H9 (cell line): ENCODE measurements around the gene UPK1A. TPM values are rescaled to one million over a fixed set of nuclear protein-coding genes. Genes with fewer than 3 reads are reported as not detected.

ENCODE experiments used
- DNase-seq: peaks from one replicate; pipeline ENCODE4 v3.0.0-alpha.2; 2017
- H2AFZ ChIP-seq: one replicate; pipeline ENCODE4 v1.6.1; 2013; ENCODE audit warnings: mild to moderate bottlenecking, low read length, control low read depth, moderate library complexity
- H2AK5ac ChIP-seq: 2 replicates; pipeline ENCODE4 v1.6.1; 2013; ENCODE audit warnings: low read length, control low read depth, mixed read lengths; ENCODE audit not compliant: insufficient read length
- H2BK120ac ChIP-seq: one replicate; pipeline ENCODE4 v1.6.1; 2013; ENCODE audit warnings: low read depth, mild to moderate bottlenecking, low read length, control low read depth, inconsistent platforms; ENCODE audit not compliant: poor library complexity, severe bottlenecking
- H2BK12ac ChIP-seq: 2 replicates; pipeline ENCODE4 v1.6.1; 2013; ENCODE audit warnings: low read length, control low read depth, mixed read lengths, low read depth; ENCODE audit not compliant: insufficient read length
- H2BK15ac ChIP-seq: 2 replicates; pipeline ENCODE4 v1.6.1; 2013; ENCODE audit warnings: low read depth, low read length, control low read depth
- H2BK20ac ChIP-seq: one replicate; pipeline ENCODE4 v1.6.1; 2013; ENCODE audit warnings: low read depth, mild to moderate bottlenecking, low read length, control low read depth, inconsistent platforms; ENCODE audit not compliant: poor library complexity, severe bottlenecking
- H2BK5ac ChIP-seq: 2 replicates; pipeline ENCODE4 v1.6.1; 2013; ENCODE audit warnings: low read length, control low read depth, mixed read lengths; ENCODE audit not compliant: insufficient read length
- H3K14ac ChIP-seq: 2 replicates; pipeline ENCODE4 v1.6.1; 2013; ENCODE audit warnings: low read length, control low read depth; ENCODE audit not compliant: insufficient read depth
- H3K18ac ChIP-seq: 2 replicates; pipeline ENCODE4 v1.6.1; 2013; ENCODE audit warnings: low read depth, mild to moderate bottlenecking, mixed read lengths, low read length, control low read depth; ENCODE audit not compliant: insufficient read length
- H3K23ac ChIP-seq: 2 replicates; pipeline ENCODE4 v1.6.1; 2013; ENCODE audit warnings: low read length, control low read depth, mixed read lengths, low read depth; ENCODE audit not compliant: insufficient read length
- H3K23me2 ChIP-seq: 2 replicates; pipeline ENCODE4 v1.6.1; 2013; ENCODE audit warnings: low read depth, mild to moderate bottlenecking, mixed read lengths, low read length, control low read depth; ENCODE audit not compliant: insufficient read length, poor library complexity, severe bottlenecking
- H3K27ac ChIP-seq: 2 replicates; pipeline ENCODE4 v1.5.1; 2013; ENCODE audit warnings: low read length, control low read depth, mixed read lengths, low read depth; ENCODE audit not compliant: insufficient read length
- H3K27me3 ChIP-seq: 2 replicates; pipeline ENCODE4 v1.6.1; 2013; ENCODE audit warnings: low read length, control low read depth, inconsistent platforms; ENCODE audit not compliant: insufficient read depth
- H3K4ac ChIP-seq: 2 replicates; pipeline ENCODE4 v1.6.1; 2013; ENCODE audit warnings: low read depth, mild to moderate bottlenecking, control low read depth, inconsistent platforms, low read length, moderate library complexity
- H3K4me1 ChIP-seq: 2 replicates; pipeline ENCODE4 v1.6.1; 2013; ENCODE audit warnings: low read length, control low read depth, inconsistent platforms; ENCODE audit not compliant: insufficient read depth
- H3K4me2 ChIP-seq: 2 replicates; pipeline ENCODE4 v1.6.1; 2013; ENCODE audit warnings: low read length, control low read depth, mixed read lengths; ENCODE audit not compliant: insufficient read length, insufficient read depth
- H3K56ac ChIP-seq: 2 replicates; pipeline ENCODE4 v1.6.1; 2013; ENCODE audit warnings: low read depth, mild to moderate bottlenecking, mixed read lengths, low read length, control low read depth; ENCODE audit not compliant: insufficient read length
- H3K79me1 ChIP-seq: 2 replicates; pipeline ENCODE4 v1.6.1; 2013; ENCODE audit warnings: low read depth, mild to moderate bottlenecking, moderate library complexity, low read length, control low read depth, inconsistent platforms; ENCODE audit not compliant: insufficient read depth, poor library complexity, severe bottlenecking
- H3K79me2 ChIP-seq: 2 replicates; pipeline ENCODE4 v1.6.1; 2013; ENCODE audit warnings: low read length, control low read depth, inconsistent platforms; ENCODE audit not compliant: insufficient read depth
- H3K9ac ChIP-seq: 2 replicates; pipeline ENCODE4 v1.6.1; 2013; ENCODE audit warnings: low read length, control low read depth, mixed read lengths; ENCODE audit not compliant: insufficient read length; ENCODE audit errors: extremely low read depth
- H3K9me3 ChIP-seq: one replicate; pipeline ENCODE4 v1.6.1; 2013; ENCODE audit warnings: low read depth, low read length, inconsistent platforms; ENCODE audit not compliant: control insufficient read depth
- H3T11ph ChIP-seq: one replicate; pipeline ENCODE4 v1.6.1; 2013; ENCODE audit warnings: mild to moderate bottlenecking, low read length, control low read depth, inconsistent platforms
- H4K20me1 ChIP-seq: one replicate; pipeline ENCODE4 v1.6.1; 2013; ENCODE audit not compliant: control insufficient read depth, insufficient read length, insufficient read depth
- H4K5ac ChIP-seq: 2 replicates; pipeline ENCODE4 v1.6.1; 2013; ENCODE audit warnings: low read depth, mild to moderate bottlenecking, mixed read lengths, low read length, control low read depth; ENCODE audit not compliant: insufficient read length
- H4K8ac ChIP-seq: replicated peaks from 2 replicates; pipeline ENCODE4 v1.6.1; 2013; ENCODE audit warnings: low read length, control low read depth, mixed read lengths, low read depth; ENCODE audit not compliant: insufficient read length
- H4K91ac ChIP-seq: 2 replicates; pipeline ENCODE4 v1.6.1; 2013; ENCODE audit warnings: low read depth, mild to moderate bottlenecking, moderate library complexity, mixed read lengths, low read length, control low read depth; ENCODE audit not compliant: insufficient read length
- H3K27ac Mint-ChIP-seq, 3 experiments: 2 replicates in 2 of 3; 3 replicates in 1 of 3; pipeline ENCODE4 v1.8.0; 2020 to 2021; ENCODE audit warnings: mixed read lengths in 3 of 3, mild to moderate bottlenecking in 1 of 3, moderate library complexity in 1 of 3
- H3K27me3 Mint-ChIP-seq: 2 replicates; pipeline ENCODE4 v1.8.0; 2021; ENCODE audit warnings: low read depth, mild to moderate bottlenecking, moderate library complexity, mixed read lengths
- H3K36me3 Mint-ChIP-seq, 3 experiments: 2 replicates in 2 of 3; 3 replicates in 1 of 3; pipeline ENCODE4 v1.8.0; 2020 to 2021; ENCODE audit warnings: low read depth in 3 of 3, mixed read lengths in 3 of 3; ENCODE audit not compliant: insufficient read depth in 1 of 3
- H3K4me1 Mint-ChIP-seq, 2 experiments: 2 replicates each; pipeline ENCODE4 v1.8.0; 2020; ENCODE audit warnings: mixed read lengths in 2 of 2
- H3K4me3 Mint-ChIP-seq, 2 experiments: 2 replicates in 1 of 2; 3 replicates in 1 of 2; pipeline ENCODE4 v1.8.0; 2020 to 2021; ENCODE audit warnings: mild to moderate bottlenecking in 2 of 2, mixed read lengths in 2 of 2, moderate library complexity in 1 of 2
- H3K9me3 Mint-ChIP-seq, 2 experiments: 2 replicates in 1 of 2; 3 replicates in 1 of 2; pipeline ENCODE4 v1.8.0; 2020; ENCODE audit warnings: mild to moderate bottlenecking in 2 of 2, mixed read lengths in 2 of 2, moderate library complexity in 1 of 2
- WGBS: extraction: QIAGEN DNeasy Blood & Tissue Kit; methylation state at CpG from one replicate; pipeline ENCODE4 v1.1.7; 2013; ENCODE audit warnings: missing lambda C conversion rate, low lambda C conversion rate, mixed read lengths; ENCODE audit not compliant: insufficient read length; ENCODE audit errors: extremely low coverage; 5-methylcytosine and 5-hydroxymethylcytosine counted together
- total RNA-seq: library from RNA; stranded (reverse); gene quantifications from 2 replicates; pipeline ENCODE4 v1.2.1, GENCODE V29; 2021
- TF ChIP-seq, protein P1 (sequence below): fragments of 200-600 bp; sonication (generic); conservative IDR thresholded peaks from 3 replicates; pipeline ENCODE4 v1.8.0; 2021; ENCODE audit warnings: antibody characterized with exemption, mild to moderate bottlenecking

The UPK1A gene
- total RNA-seq, 1 experiment from 2014 or later = 4.3 TPM

GRCh38 chr19:35724560-35724959, 58.2 kb downstream of the UPK1A start:
- no CpG with 5 or more reads among the region's 12 CpGs for WGBS
- Histone ChIP-seq H2BK12ac (no peak overlapping the region), H3K9me3 (no peaks in the 10 kb centered on the region), H3K9ac (no peak overlapping the region), H4K20me1 (peaks cover under 1% of the 10 kb centered on the region), H2BK15ac (no peak overlapping the region), H3K79me1 (no peaks in the 10 kb centered on the region), H4K5ac (no peak overlapping the region), H3K27me3 (no peaks in the 10 kb centered on the region), H2BK5ac (no peak overlapping the region), H3K14ac (no peak overlapping the region), H2BK20ac (no peak overlapping the region), H2AFZ (no peak overlapping the region), H2BK120ac (no peak overlapping the region), H3K4me1 (no peaks in the 10 kb centered on the region), H3K4me2 (no peak overlapping the region), H3K79me2 (no peaks in the 10 kb centered on the region; the same call in 1 of the 2 replicates), H3K4ac (no peak overlapping the region), H3T11ph (no peak overlapping the region), H4K8ac (no peak overlapping the region), H3K23me2 (no peaks in the 10 kb centered on the region), H3K23ac (no peak overlapping the region), H3K56ac (no peak overlapping the region), H4K91ac (no peak overlapping the region), H3K27ac (no peak overlapping the region), H3K18ac (no peak overlapping the region), H2AK5ac (no peak overlapping the region)
- Mint-ChIP-seq H3K27me3 (no peaks in the 10 kb centered on the region; the same call in 1 of the 2 replicates), H3K4me3 (no peak overlapping the region; a peak in 1 of 5 replicates), H3K27ac (peak overlapping the region in 1 of 3 experiments; percentile 35; a peak in 1 of 7 replicates), H3K36me3 (peaks cover 58 to 89% (median 85%) of the 10 kb centered on the region in 3 experiments; a peak in 6 of 7 replicates), H3K9me3 (no peaks in the 10 kb centered on the region), H3K4me1 (peaks cover under 1 to 2% of the 10 kb centered on the region in 2 experiments; a peak in 3 of 4 replicates)
- TF ChIP-seq, protein P1, sequence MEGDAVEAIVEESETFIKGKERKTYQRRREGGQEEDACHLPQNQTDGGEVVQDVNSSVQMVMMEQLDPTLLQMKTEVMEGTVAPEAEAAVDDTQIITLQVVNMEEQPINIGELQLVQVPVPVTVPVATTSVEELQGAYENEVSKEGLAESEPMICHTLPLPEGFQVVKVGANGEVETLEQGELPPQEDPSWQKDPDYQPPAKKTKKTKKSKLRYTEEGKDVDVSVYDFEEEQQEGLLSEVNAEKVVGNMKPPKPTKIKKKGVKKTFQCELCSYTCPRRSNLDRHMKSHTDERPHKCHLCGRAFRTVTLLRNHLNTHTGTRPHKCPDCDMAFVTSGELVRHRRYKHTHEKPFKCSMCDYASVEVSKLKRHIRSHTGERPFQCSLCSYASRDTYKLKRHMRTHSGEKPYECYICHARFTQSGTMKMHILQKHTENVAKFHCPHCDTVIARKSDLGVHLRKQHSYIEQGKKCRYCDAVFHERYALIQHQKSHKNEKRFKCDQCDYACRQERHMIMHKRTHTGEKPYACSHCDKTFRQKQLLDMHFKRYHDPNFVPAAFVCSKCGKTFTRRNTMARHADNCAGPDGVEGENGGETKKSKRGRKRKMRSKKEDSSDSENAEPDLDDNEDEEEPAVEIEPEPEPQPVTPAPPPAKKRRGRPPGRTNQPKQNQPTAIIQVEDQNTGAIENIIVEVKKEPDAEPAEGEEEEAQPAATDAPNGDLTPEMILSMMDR = no peak
- no peak for DNase-seq
